IMR-90 (cell line): ENCODE data around the gene FARS2. TPM values are rescaled to one million over a fixed set of nuclear protein-coding genes. Genes with fewer than 3 reads are reported as not detected.
A peak's percentile ranks its signal among the peaks of the same experiment; 100 is the strongest.

Experiments used
- ATAC-seq: fragments of 200-7000 bp; cut with Tn5 transposase; 2 replicates; pipeline ENCODE4 v1.9.1; 2020; ENCODE audit warnings: low read depth, mild to moderate bottlenecking, moderate library complexity
- BruUV-seq: library from RNA; stranded (reverse); fragments of 400-500 nt; replicated peaks from 2 replicates; lab custom pipeline; 2021; lab: Mats Ljungman, UMichigan
- CTCF ChIA-PET: fragments of 300-600 bp; formaldehyde crosslinking; extraction: SDS; loops from one replicate; lab custom pipeline; 2021; ENCODE audit warnings: antibody characterized with exemption; lab: Yijun Ruan, JAX
- POLR2A ChIA-PET: fragments of 300-600 bp; sonication (Branson Sonifier 250); formaldehyde crosslinking; loops from one replicate; lab custom pipeline; 2022; ENCODE audit warnings: antibody characterized with exemption; ENCODE audit not compliant: unreplicated experiment; lab: Charles Lee
- DNase-seq: peaks from one replicate; pipeline ENCODE4 v3.0.0; 2013
- H2AFZ ChIP-seq: replicated peaks from 2 replicates; pipeline ENCODE3; 2013; ENCODE audit warnings: low read length, mild to moderate bottlenecking; ENCODE audit not compliant: poor library complexity
- H2AK5ac ChIP-seq: 2 replicates; pipeline ENCODE4 v1.6.1; 2013; ENCODE audit warnings: low read depth, low read length, inconsistent platforms
- H2AK9ac ChIP-seq: replicated peaks from 2 replicates; pipeline ENCODE3; 2013; ENCODE audit warnings: mild to moderate bottlenecking, low read depth, low read length, moderate library complexity; ENCODE audit not compliant: poor library complexity
- H2BK120ac ChIP-seq: 2 replicates; pipeline ENCODE4 v1.6.1; 2013; ENCODE audit warnings: low read depth, low read length, inconsistent platforms
- H2BK15ac ChIP-seq: 3 replicates; pipeline ENCODE4 v1.6.1; 2013; ENCODE audit warnings: low read depth, low read length, inconsistent platforms
- H2BK20ac ChIP-seq: 2 replicates; pipeline ENCODE4 v1.6.1; 2013; ENCODE audit warnings: low read depth, mild to moderate bottlenecking, inconsistent platforms, low read length, moderate library complexity
- H2BK5ac ChIP-seq: 2 replicates; pipeline ENCODE4 v1.6.1; 2013; ENCODE audit warnings: mild to moderate bottlenecking, low read depth, low read length, inconsistent platforms; ENCODE audit not compliant: poor library complexity, severe bottlenecking
- H3K14ac ChIP-seq: replicated peaks from 2 replicates; pipeline ENCODE4 v1.6.1; 2013; ENCODE audit warnings: low read depth, low read length, inconsistent platforms
- H3K18ac ChIP-seq: 2 replicates; pipeline ENCODE4 v1.6.1; 2013; ENCODE audit warnings: low read depth, low read length, control low read depth
- H3K23ac ChIP-seq: 2 replicates; pipeline ENCODE4 v1.6.1; 2013; ENCODE audit warnings: low read depth, low read length, inconsistent platforms
- H3K27ac ChIP-seq: 2 replicates; pipeline ENCODE4 v1.5.1; 2013; ENCODE audit warnings: mild to moderate bottlenecking, control low read depth, low read length; ENCODE audit not compliant: insufficient read depth
- H3K27me3 ChIP-seq: 2 replicates; pipeline ENCODE4 v1.6.1; 2013; ENCODE audit warnings: low read length; ENCODE audit not compliant: control insufficient read depth, insufficient read depth
- H3K36me3 ChIP-seq: 2 replicates; pipeline ENCODE4 v1.6.1; 2013; ENCODE audit warnings: low read length, mixed read lengths; ENCODE audit not compliant: control insufficient read depth, insufficient read depth
- H3K4ac ChIP-seq: 2 replicates; pipeline ENCODE4 v1.6.1; 2013; ENCODE audit warnings: low read depth, low read length, inconsistent platforms
- H3K4me1 ChIP-seq: 2 replicates; pipeline ENCODE4 v1.6.1; 2013; ENCODE audit warnings: low read length, mixed read lengths; ENCODE audit not compliant: control insufficient read depth, insufficient read depth
- H3K4me2 ChIP-seq: 2 replicates; pipeline ENCODE4 v1.6.1; 2013; ENCODE audit warnings: low read depth, mild to moderate bottlenecking, control low read depth, low read length, moderate library complexity
- H3K4me3 ChIP-seq: 2 replicates; pipeline ENCODE4 v1.5.1; 2013; ENCODE audit warnings: low read depth, mild to moderate bottlenecking, control low read depth, low read length, moderate library complexity; ENCODE audit not compliant: insufficient read depth
- H3K56ac ChIP-seq: 2 replicates; pipeline ENCODE4 v1.6.1; 2013; ENCODE audit warnings: low read length, inconsistent platforms; ENCODE audit not compliant: insufficient read depth; ENCODE audit errors: extremely low read depth
- H3K79me1 ChIP-seq, 2 experiments: 2 replicates each; pipeline ENCODE4 v1.6.1; 2013; ENCODE audit warnings: low read length in 2 of 2, inconsistent platforms in 1 of 2, low read depth in 1 of 2
- H3K9ac ChIP-seq: 2 replicates; pipeline ENCODE4 v1.6.1; 2013; ENCODE audit warnings: low read depth, low read length, control low read depth
- H3K9me1 ChIP-seq: 2 replicates; pipeline ENCODE4 v1.6.1; 2013; ENCODE audit warnings: low read length, inconsistent platforms; ENCODE audit not compliant: insufficient read depth
- H3K9me3 ChIP-seq: 2 replicates; pipeline ENCODE4 v1.6.1; 2013; ENCODE audit warnings: low read length; ENCODE audit not compliant: control insufficient read depth, insufficient read depth
- H4K20me1 ChIP-seq: 2 replicates; pipeline ENCODE4 v1.6.1; 2013; ENCODE audit warnings: low read length, inconsistent platforms; ENCODE audit not compliant: insufficient read depth
- H4K5ac ChIP-seq: 2 replicates; pipeline ENCODE4 v1.6.1; 2013; ENCODE audit warnings: mild to moderate bottlenecking, low read depth, low read length, control low read depth
- H4K8ac ChIP-seq, 2 experiments: 2 replicates each; pipeline ENCODE4 v1.6.1; 2013; ENCODE audit warnings: low read depth in 2 of 2, low read length in 2 of 2, control low read depth in 1 of 2, inconsistent platforms in 1 of 2
- H4K91ac ChIP-seq: 2 replicates; pipeline ENCODE4 v1.6.1; 2013; ENCODE audit warnings: low read depth, low read length, inconsistent platforms; ENCODE audit not compliant: insufficient read depth
- FOS ChIP-seq: fragments of 150-350 bp; IDR thresholded peaks from 2 replicates; pipeline ENCODE4 v1.6.1; 2016; ENCODE audit warnings: low read depth, low read length
- MAFK ChIP-seq: IDR thresholded peaks from 2 replicates; pipeline ENCODE4 v1.6.1; 2012; ENCODE audit warnings: low read depth, low read length, improper control_type of control experiment
- MAZ ChIP-seq: IDR thresholded peaks from 2 replicates; pipeline ENCODE4 v1.6.1; 2012; ENCODE audit warnings: low read depth, mild to moderate bottlenecking, low read length, improper control_type of control experiment, moderate library complexity, borderline replicate concordance
- MXI1 ChIP-seq: IDR thresholded peaks from 2 replicates; pipeline ENCODE4 v1.6.1; 2012; ENCODE audit warnings: low read depth, mild to moderate bottlenecking, low read length, moderate library complexity, borderline replicate concordance
- POLR2A ChIP-seq: IDR thresholded peaks from 2 replicates; pipeline ENCODE4 v1.6.1; 2012; ENCODE audit warnings: mild to moderate bottlenecking, low read depth, low read length
- RAD21 ChIP-seq: IDR thresholded peaks from 2 replicates; pipeline ENCODE4 v1.6.1; 2012; ENCODE audit warnings: low read length, improper control_type of control experiment
- RFX5 ChIP-seq: IDR thresholded peaks from 2 replicates; pipeline ENCODE4 v1.8.0; 2012; ENCODE audit warnings: low read depth, mild to moderate bottlenecking, low read length, moderate library complexity
- SMC3 ChIP-seq: fragments of 150-350 bp; IDR thresholded peaks from 2 replicates; pipeline ENCODE4 v1.6.1; 2016; ENCODE audit warnings: low read depth, mild to moderate bottlenecking, antibody characterized with exemption, low read length, moderate library complexity
- WGBS, 2 experiments: methylation state at CpG; one replicate each; pipeline versions ENCODE4 v1.1.5 to v1.1.7; 2013; ENCODE audit warnings: missing lambda C conversion rate in 2 of 2; ENCODE audit not compliant: insufficient read length in 1 of 2; ENCODE audit errors: extremely low coverage in 2 of 2; 5-methylcytosine and 5-hydroxymethylcytosine counted together
- dilution Hi-C: fragments of 300-500 bp; cut with HindIII; formaldehyde crosslinking; loops from one replicate; pipeline ENCODE4 v1.14.3; 2018; ENCODE audit warnings: low sequenced_read_pairs; ENCODE audit not compliant: unreplicated experiment
- in situ Hi-C: fragments of 300-500 bp; cut with MboI; formaldehyde crosslinking; loops from 3 replicates; pipeline ENCODE4 v1.14.3; 2019; ENCODE audit warnings: low sequenced_read_pairs, inconsistent platforms, mixed read lengths
- intact Hi-C: fragments of 100-400 bp; cut with micrococcal nuclease; formaldehyde crosslinking; loops from 2 replicates; pipeline ENCODE4 v1.10.0; 2022
- polyA plus RNA-seq, 3 experiments: library from polyadenylated mRNA; depleted of rRNA; stranded (reverse); fragments of >200 nt; gene quantifications; 2 replicates each; pipeline ENCODE4 v1.2.3, GENCODE V29; 2012; ENCODE audit warnings: low replicate concordance in 1 of 3
- total RNA-seq: library from RNA; depleted of rRNA; stranded (reverse); fragments of >200 nt; gene quantifications from 2 replicates; pipeline ENCODE4 v1.2.3, GENCODE V29; 2012
- TF ChIP-seq, protein P1 (sequence below): fragments of 150-350 bp; IDR thresholded peaks from 2 replicates; pipeline ENCODE4 v1.6.1; 2017; ENCODE audit warnings: mild to moderate bottlenecking, antibody characterized with exemption, low read length, low read depth

The FARS2 gene
- total and polyA plus RNA-seq, 2 of the 4 experiments (the other 2 are of a cell fraction) = 12.1 to 28.9 TPM

GRCh38 chr6:5259428-5259827 is 1.9 kb upstream of the FARS2 start:
- Histone ChIP-seq H3K9me1 (peaks cover 2% of the 10 kb centered on the region; the same call in 1 of the 2 replicates), H3K14ac (no peak overlapping the region), H3K27ac (no peak overlapping the region), H3K4me1 (no peaks in the 10 kb centered on the region), H2BK20ac (no peak overlapping the region), H2AFZ (no peak overlapping the region), H3K4ac (no peak overlapping the region), H4K5ac (no peak overlapping the region), H2BK120ac (no peak overlapping the region), H2BK15ac (no peak overlapping the region), H4K8ac (peak overlapping the region in 1 of 2 experiments; percentile 97; a peak in 1 of 4 replicates), H3K36me3 (no peaks in the 10 kb centered on the region), H3K27me3 (no peaks in the 10 kb centered on the region), H2BK5ac (no peak overlapping the region), H4K91ac (no peak overlapping the region), H3K9ac (no peak overlapping the region), H4K20me1 (no peaks in the 10 kb centered on the region), H3K56ac (no peak overlapping the region), H3K4me3 (no peak overlapping the region), H3K4me2 (no peak overlapping the region), H3K79me1 (peaks cover 17 to 32% of the 10 kb centered on the region in 2 experiments), H3K18ac (no peak overlapping the region), H2AK5ac (no peak overlapping the region), H3K23ac (no peak overlapping the region), H3K9me3 (no peaks in the 10 kb centered on the region), H2AK9ac (no peak overlapping the region)
- POLR2A ChIA-PET = no interaction called here
- no peak for ATAC-seq
- no TSS peak for BruUV-seq
- intact Hi-C loops (no loop called here), in situ Hi-C loops (no loop called here), dilution Hi-C loops (no loop called here)
- TF ChIP-seq FOS = no peak
- no peak for TF ChIP-seq MAFK
- TF ChIP-seq RAD21 = no peak
- no peak for TF ChIP-seq MXI1
- TF ChIP-seq RFX5 = no peak
- TF ChIP-seq POLR2A = no peak
- TF ChIP-seq, protein P1, sequence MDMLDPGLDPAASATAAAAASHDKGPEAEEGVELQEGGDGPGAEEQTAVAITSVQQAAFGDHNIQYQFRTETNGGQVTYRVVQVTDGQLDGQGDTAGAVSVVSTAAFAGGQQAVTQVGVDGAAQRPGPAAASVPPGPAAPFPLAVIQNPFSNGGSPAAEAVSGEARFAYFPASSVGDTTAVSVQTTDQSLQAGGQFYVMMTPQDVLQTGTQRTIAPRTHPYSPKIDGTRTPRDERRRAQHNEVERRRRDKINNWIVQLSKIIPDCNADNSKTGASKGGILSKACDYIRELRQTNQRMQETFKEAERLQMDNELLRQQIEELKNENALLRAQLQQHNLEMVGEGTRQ = no peak
- TF ChIP-seq SMC3 = no peak
- TF ChIP-seq MAZ = no peak
- CTCF ChIA-PET = no interaction called here
- WGBS, 2 experiments = 100% methylated on average over 1 of the region's 3 CpGs; no CpG with 5 or more reads in 1 of the 2 experiments
- no peak for DNase-seq
